Activated CD8-positive, alpha-beta T cell treated with anti-CD3 and anti-CD28 coated beads, Interleukin-2, amount 10 ng/mL, durations not matched to agents 7 days and 5 days (primary cell): ENCODE data around the gene RBPJL. TPM values are rescaled to one million over a fixed set of nuclear protein-coding genes. Genes with fewer than 3 reads are reported as not detected.
A peak's percentile ranks its signal among the peaks of the same experiment; 100 is the strongest.

Source experiments
- ATAC-seq: fragments of 150-1000 bp; cut with Tn5 transposase; one replicate; pipeline ENCODE4 v1.10.0; 2021; ENCODE audit warnings: moderate library complexity
- CTCF ChIA-PET: fragments of 350-600 bp; sonication (Branson Sonifier 250); formaldehyde crosslinking; loops from one replicate; lab custom pipeline; 2021; ENCODE audit warnings: antibody characterized with exemption; lab: Charles Lee
- POLR2A ChIA-PET: fragments of 350-600 bp; sonication (Branson Sonifier 250); formaldehyde crosslinking; loops from one replicate; lab custom pipeline; 2021; ENCODE audit warnings: antibody characterized with exemption; lab: Charles Lee
- DNase-seq: peaks from one replicate; pipeline ENCODE4 v3.0.0-alpha.2; 2020
- H3K27ac Mint-ChIP-seq: one replicate; pipeline ENCODE4 v1.8.0; 2021; ENCODE audit warnings: mild to moderate bottlenecking, mixed read lengths
- H3K27me3 Mint-ChIP-seq: one replicate; pipeline ENCODE4 v1.8.0; 2021; ENCODE audit warnings: low read depth, mixed read lengths
- H3K36me3 Mint-ChIP-seq: one replicate; pipeline ENCODE4 v1.8.0; 2021; ENCODE audit warnings: low read depth, mixed read lengths
- H3K4me1 Mint-ChIP-seq: one replicate; pipeline ENCODE4 v1.8.0; 2021; ENCODE audit warnings: low read depth, mixed read lengths
- H3K4me3 Mint-ChIP-seq: one replicate; pipeline ENCODE4 v1.8.0; 2021; ENCODE audit warnings: mild to moderate bottlenecking, mixed read lengths
- H3K9me3 Mint-ChIP-seq: one replicate; pipeline ENCODE4 v1.8.0; 2022; ENCODE audit warnings: mixed read lengths; ENCODE audit not compliant: insufficient read depth
- total RNA-seq, 2 experiments: library from RNA; stranded (reverse); gene quantifications; one replicate each; pipeline ENCODE4 v1.2.3, GENCODE V29; 2021

RBPJL gene
- total RNA-seq, 2 experiments from 2014 or later, result not detected

- CTCF ChIA-PET, result interaction anchor here (0.8 to 1.1 kb wide), 3 partner anchors 10 to 264 kb away, joined by 3 to 5 read pairs (median 3); no protein-coding TSS in a partner anchor
- H3K36me3 Mint-ChIP-seq, result no peaks in the 10 kb centered on the region
Observed at GRCh38 chr20:45308117-45308778, 1.6 kb downstream of the RBPJL start, which contains the start of gene MATN4. TSS of gene MATN4 (minus strand) at chr20:45308299. CDS start at chr20:45305582, 2,717 bp downstream.

GRCh38 chr20:45309075-45309474 lies 2.4 kb downstream of the RBPJL start:
- no peaks in the 10 kb centered on the region for H3K9me3 Mint-ChIP-seq
- H3K27ac Mint-ChIP-seq, result no peak overlapping the region
- POLR2A ChIA-PET, result no interaction called here
- CTCF ChIA-PET, result interaction anchor here (1.7 kb wide), 1 partner anchor 15 kb away, joined by 6 read pairs; no protein-coding TSS in a partner anchor
- H3K4me1 Mint-ChIP-seq, result peaks cover 7% of the 10 kb centered on the region
- ATAC-seq (no peak), DNase-seq (no peak)
- H3K27me3 Mint-ChIP-seq, result peaks cover 40% of the 10 kb centered on the region
- H3K36me3 Mint-ChIP-seq, result no peaks in the 10 kb centered on the region
- H3K4me3 Mint-ChIP-seq, result no peak overlapping the region

More at GRCh38 chr20:45308117-45308778, 1.6 kb downstream of the RBPJL start, which contains the start of gene MATN4:
- POLR2A ChIA-PET, result no interaction called here
- H3K4me3 Mint-ChIP-seq, result no peak within 1 kb of the TSS
- no peaks in the 10 kb centered on the region for H3K9me3 Mint-ChIP-seq
- no peak within 1 kb of the TSS for H3K27ac Mint-ChIP-seq
- DNase-seq, result no peak
- H3K27me3 Mint-ChIP-seq, result peaks cover 44% of the 10 kb centered on the region
- peaks cover 15% of the 10 kb centered on the region for H3K4me1 Mint-ChIP-seq
- ATAC-seq, result no peak

DNA sequence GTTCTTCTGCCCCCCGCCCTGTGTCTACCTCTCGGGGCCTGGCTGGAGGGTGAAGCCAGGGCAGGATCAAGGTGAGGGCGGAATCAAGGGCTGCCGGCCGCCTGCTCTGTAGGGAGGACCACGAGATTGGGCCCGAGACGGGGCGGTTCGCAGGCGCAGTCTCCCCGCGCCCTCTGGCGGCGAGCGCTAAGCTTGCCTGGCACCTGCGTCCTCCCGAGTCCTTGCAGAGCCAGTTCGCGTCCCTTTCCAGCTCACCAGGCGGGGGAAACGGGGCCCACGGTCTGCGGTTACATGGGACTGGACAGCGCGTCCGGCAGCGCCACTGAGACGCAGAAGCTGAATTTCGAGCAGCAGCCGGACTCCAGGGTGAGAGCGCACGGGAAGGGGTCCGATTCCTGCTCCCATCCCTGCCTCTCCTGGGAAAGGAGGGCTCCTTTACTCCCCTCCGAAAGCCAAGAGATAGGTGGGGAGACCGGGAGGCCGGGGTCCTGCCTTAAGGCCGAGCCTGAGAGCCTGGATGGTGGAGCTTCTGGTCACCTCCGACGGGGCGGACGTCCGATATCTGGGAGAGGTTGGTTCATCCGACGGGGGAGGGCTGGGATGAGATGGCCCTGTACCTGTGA lies 5.1 kb downstream of the RBPJL start:
- no peak overlapping the region for H3K4me3 Mint-ChIP-seq
- no peaks in the 10 kb centered on the region for H3K36me3 Mint-ChIP-seq
- CTCF ChIA-PET, result interaction anchor here (0.6 to 3.0 kb wide), 29 partner anchors 9 to 459 kb away, joined by 3 to 28 read pairs (median 4); partner anchors contain the start of gene SYS1
- H3K4me1 Mint-ChIP-seq, result peaks cover 9% of the 10 kb centered on the region
- ATAC-seq (peak; percentile 82), DNase-seq (peak; percentile 70)
- no peaks in the 10 kb centered on the region for H3K9me3 Mint-ChIP-seq
- peaks cover 38% of the 10 kb centered on the region for H3K27me3 Mint-ChIP-seq
- POLR2A ChIA-PET, result no interaction called here
- H3K27ac Mint-ChIP-seq, result no peak overlapping the region

DNA sequence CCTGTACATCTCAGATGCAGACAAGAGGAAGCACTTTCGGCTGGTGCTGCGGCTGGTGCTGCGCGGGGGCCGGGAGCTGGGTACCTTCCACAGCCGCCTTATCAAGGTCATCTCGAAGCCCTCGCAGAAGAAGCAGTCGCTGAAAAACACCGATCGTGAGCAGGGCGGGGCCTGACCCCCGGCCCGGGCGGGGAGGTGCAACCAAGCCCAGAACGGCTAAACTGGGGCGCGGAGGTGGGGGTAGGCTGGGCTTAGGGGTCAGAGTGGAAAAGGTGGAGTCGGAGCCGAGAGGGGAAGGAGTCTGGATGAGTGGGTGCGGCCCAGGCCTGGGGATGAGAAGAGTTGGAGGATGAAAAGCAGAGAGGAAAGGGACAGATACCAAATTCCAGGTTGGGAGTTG lies 5.6 kb downstream of the RBPJL start:
- ChIA-PET POLR2A (no interaction called here), CTCF (interaction anchor here (0.6 to 3.0 kb wide), 29 partner anchors 10 to 459 kb away, joined by 3 to 28 read pairs (median 4); partner anchors contain the start of gene SYS1)
- H3K9me3 Mint-ChIP-seq, result no peaks in the 10 kb centered on the region
- no peak overlapping the region for H3K4me3 Mint-ChIP-seq
- DNase-seq (no peak), ATAC-seq (no peak)
- no peak overlapping the region for H3K27ac Mint-ChIP-seq
- H3K36me3 Mint-ChIP-seq, result no peaks in the 10 kb centered on the region
- H3K4me1 Mint-ChIP-seq, result peaks cover 12% of the 10 kb centered on the region
- peaks cover 42% of the 10 kb centered on the region for H3K27me3 Mint-ChIP-seq

DNA sequence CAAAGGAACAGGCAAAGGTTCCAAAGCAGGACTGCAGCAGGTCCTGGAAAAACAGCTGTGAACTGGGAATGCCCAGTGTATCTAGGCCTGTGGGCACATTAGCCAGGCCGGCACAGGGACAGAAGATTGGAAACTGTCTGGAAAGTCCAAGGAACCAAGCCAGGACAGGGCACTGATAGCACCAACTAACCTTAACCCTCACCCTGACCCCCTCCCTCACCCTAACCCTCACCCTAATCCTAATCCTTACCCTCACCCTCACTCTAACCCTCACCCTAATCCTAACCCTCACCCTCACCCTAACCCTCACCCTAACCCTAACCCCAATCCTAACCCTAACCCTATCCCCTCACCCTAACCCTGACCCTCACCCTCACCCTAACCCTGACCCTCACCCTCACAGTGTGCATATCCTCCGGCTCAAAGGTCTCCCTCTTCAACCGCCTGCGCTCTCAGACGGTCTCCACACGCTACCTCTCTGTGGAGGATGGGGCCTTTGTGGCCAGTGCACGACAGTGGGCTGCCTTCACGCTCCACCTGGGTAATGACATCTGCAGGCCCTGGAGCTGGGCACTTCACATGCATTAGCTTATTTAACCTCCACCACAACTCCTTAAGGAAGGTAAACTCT lies 6.5 kb downstream of the RBPJL start:
- no peak for DNase-seq
- Mint-ChIP-seq H3K36me3 (no peaks in the 10 kb centered on the region), H3K9me3 (no peaks in the 10 kb centered on the region), H3K27ac (no peak overlapping the region), H3K4me3 (no peak overlapping the region), H3K4me1 (peaks cover 19% of the 10 kb centered on the region), H3K27me3 (peaks cover 39% of the 10 kb centered on the region)
- no peak for ATAC-seq
- ChIA-PET CTCF (interaction anchor here (0.8 to 3.0 kb wide), 8 partner anchors 10 to 271 kb away, joined by 3 to 28 read pairs (median 8); no protein-coding TSS in a partner anchor), POLR2A (interaction anchor here (1.1 kb wide), 1 partner anchor 22 kb away, joined by 3 read pairs; no protein-coding TSS in a partner anchor)

DNA sequence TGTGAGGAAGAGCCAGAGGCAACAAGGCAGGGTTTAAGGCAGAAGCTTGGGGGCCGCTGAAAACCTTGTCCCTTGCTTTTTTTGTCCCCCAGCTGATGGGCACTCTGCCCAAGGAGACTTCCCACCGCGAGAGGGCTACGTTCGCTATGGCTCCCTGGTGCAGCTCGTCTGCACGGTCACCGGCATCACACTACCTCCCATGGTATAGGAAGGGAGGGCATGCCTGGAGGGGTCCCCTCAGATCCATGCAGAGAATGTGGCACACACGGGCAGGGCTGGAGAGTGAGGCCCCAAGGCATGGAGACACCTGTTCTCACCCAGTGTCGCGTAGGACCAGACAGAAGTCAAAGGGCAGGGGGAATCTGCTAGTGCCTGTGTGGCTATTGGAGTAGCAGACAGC lies 7.3 kb downstream of the RBPJL start:
- CTCF ChIA-PET, result interaction anchor here (1.0 to 3.0 kb wide), 3 partner anchors 9 to 20 kb away, joined by 3 to 28 read pairs (median 25); no protein-coding TSS in a partner anchor
- Mint-ChIP-seq H3K27ac (no peak overlapping the region), H3K4me3 (no peak overlapping the region), H3K27me3 (peaks cover 38% of the 10 kb centered on the region), H3K9me3 (no peaks in the 10 kb centered on the region), H3K36me3 (no peaks in the 10 kb centered on the region), H3K4me1 (peaks cover 27% of the 10 kb centered on the region)
- POLR2A ChIA-PET, result interaction anchor here (1.1 kb wide), 1 partner anchor 22 kb away, joined by 3 read pairs; no protein-coding TSS in a partner anchor
- ATAC-seq, result no peak
- DNase-seq, result no peak

GRCh38 chr20:45315672-45316071 lies 9.0 kb downstream of the RBPJL start:
- Mint-ChIP-seq H3K36me3 (no peaks in the 10 kb centered on the region), H3K27ac (no peak overlapping the region), H3K4me1 (peaks cover 42% of the 10 kb centered on the region), H3K27me3 (peaks cover 25% of the 10 kb centered on the region), H3K9me3 (no peaks in the 10 kb centered on the region), H3K4me3 (no peak overlapping the region)
- ChIA-PET POLR2A (interaction anchor here (0.6 kb wide), 1 partner anchor 47 kb away, joined by 4 read pairs; the partner anchor contains the start of gene SYS1), CTCF (interaction anchor here (0.6 to 9.8 kb wide), 5 partner anchors 8 to 121 kb away, joined by 3 to 88 read pairs (median 5); no protein-coding TSS in a partner anchor)
- no peak for ATAC-seq
- no peak for DNase-seq

GRCh38 chr20:45316150-45317080 lies 9.8 kb downstream of the RBPJL start:
- ChIA-PET POLR2A (interaction anchor here (0.6 to 3.7 kb wide), 2 partner anchors 46 to 47 kb away, joined by 4 to 15 read pairs; partner anchors contain the start of gene SYS1), CTCF (interaction anchor here (0.9 to 9.8 kb wide), 9 partner anchors 9 to 136 kb away, joined by 3 to 88 read pairs (median 5); partner anchors contain the start of gene SYS1)
- no peak for ATAC-seq
- H3K27ac Mint-ChIP-seq, result no peak overlapping the region
- H3K36me3 Mint-ChIP-seq, result no peaks in the 10 kb centered on the region
- no peak for DNase-seq
- no peak overlapping the region for H3K4me3 Mint-ChIP-seq
- H3K9me3 Mint-ChIP-seq, result no peaks in the 10 kb centered on the region
- H3K27me3 Mint-ChIP-seq, result peaks cover 20% of the 10 kb centered on the region
- H3K4me1 Mint-ChIP-seq, result peaks cover 46% of the 10 kb centered on the region

GRCh38 chr20:45317826-45318225 lies 11.2 kb downstream of the RBPJL start:
- Mint-ChIP-seq H3K27ac (no peak overlapping the region), H3K27me3 (peaks cover 18% of the 10 kb centered on the region), H3K36me3 (no peaks in the 10 kb centered on the region), H3K9me3 (no peaks in the 10 kb centered on the region), H3K4me1 (peaks cover 50% of the 10 kb centered on the region), H3K4me3 (no peak overlapping the region)
- ChIA-PET POLR2A (interaction anchor here (1.2 to 3.7 kb wide), 2 partner anchors 45 to 98 kb away, joined by 3 to 15 read pairs; partner anchors contain the start of genes PIGT and SYS1), CTCF (interaction anchor here (0.7 to 9.8 kb wide), 21 partner anchors 9 to 453 kb away, joined by 3 to 88 read pairs (median 10); partner anchors contain the start of genes MATN4, SDC4 and SYS1)
- ATAC-seq, result no peak
- no peak for DNase-seq

DNA sequence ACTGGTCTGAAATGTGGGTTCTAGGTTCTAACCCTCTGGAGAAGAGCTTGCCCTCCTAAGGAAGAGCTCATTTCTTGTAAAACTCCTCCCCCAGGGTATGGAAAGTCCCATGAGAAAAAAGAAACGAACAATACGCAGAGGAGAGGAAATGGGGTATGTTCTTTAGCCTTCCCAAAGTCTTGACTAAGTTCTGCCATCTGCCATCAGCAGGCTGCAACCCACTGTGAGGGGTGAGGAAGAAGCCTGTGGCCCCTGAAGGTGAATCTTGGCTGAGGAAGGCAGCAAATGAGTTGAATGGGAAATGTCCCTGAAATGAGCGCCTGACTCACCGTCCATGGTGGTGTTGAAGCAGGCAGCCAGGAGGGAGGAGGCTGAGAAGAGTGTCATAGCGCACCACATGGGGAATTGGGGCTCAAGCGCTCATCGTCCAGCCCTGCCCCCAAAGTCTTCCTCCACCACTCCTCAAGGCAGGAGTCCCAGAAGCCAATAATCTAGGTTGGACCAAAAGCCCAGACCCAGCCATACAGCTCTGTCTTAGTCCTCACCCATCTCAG lies 11.8 kb downstream of the RBPJL start:
- Mint-ChIP-seq H3K9me3 (no peaks in the 10 kb centered on the region), H3K4me3 (no peak overlapping the region), H3K4me1 (peaks cover 50% of the 10 kb centered on the region), H3K27ac (peak overlapping the region; percentile 91), H3K27me3 (peaks cover 18% of the 10 kb centered on the region), H3K36me3 (no peaks in the 10 kb centered on the region)
- POLR2A ChIA-PET, result interaction anchor here (0.9 to 3.7 kb wide), 7 partner anchors 15 to 118 kb away, joined by 3 to 15 read pairs (median 3); partner anchors contain the start of genes PIGT and SYS1
- ATAC-seq (no peak), DNase-seq (no peak)
- CTCF ChIA-PET, result interaction anchor here (0.7 to 9.8 kb wide), 39 partner anchors 8 to 477 kb away, joined by 3 to 88 read pairs (median 4); partner anchors contain the start of genes MATN4, SDC4, SEMG1 and SYS1
